Right renal pelvis (tissue), 4 donors: ENCODE measurements around the gene SIN3A. TPM values are rescaled to one million over a fixed set of nuclear protein-coding genes. Genes with fewer than 3 reads are reported as not detected.
A peak's percentile ranks its signal among the peaks of the same experiment; 100 is the strongest.
"Not testable (repeated sequence)": the region's sequence is repeated elsewhere in the genome, so short reads cannot be mapped to it uniquely, and the experiment has no call there.

Source experiments
- DNase-seq, 4 donors: peaks; one replicate each; pipeline ENCODE4 v3.0.0-alpha.2; 2013; ENCODE audit warnings: low read depth in 4 of 4, low spot score in 3 of 4, missing footprints in 1 of 4
- polyA plus RNA-seq, 4 donors: library from polyadenylated mRNA; unstranded; fragments of 120-200 nt; gene quantifications; one replicate each; pipeline ENCODE4 v1.2.1, GENCODE V29; 2013; ENCODE audit not compliant: insufficient read length in 4 of 4

SIN3A gene
- polyA plus RNA-seq, 4 donors = 51.7 to 62.2 (median 60.4) TPM

GRCh38 chr15:75451202-75451673 lies 252 bp downstream of the SIN3A start:
- DNase-seq = no peak

- peak; percentile 89 to 93 (median 92) for DNase-seq
These were observed 936 bp downstream of the SIN3A start for GRCh38 chr15:75450307-75451201.

- no peak for DNase-seq
These were observed 1.7 kb downstream of the SIN3A start for GRCh38 chr15:75449585-75450306.

GRCh38 chr15:75448171-75448570 lies 3.3 kb downstream of the SIN3A start:
- not testable (repeated sequence) for DNase-seq

- no peak for DNase-seq
These were observed 5.3 kb downstream of the SIN3A start for GRCh38 chr15:75446151-75446550.

GRCh38 chr15:75445324-75445723 lies 6.2 kb downstream of the SIN3A start:
- DNase-seq = not testable (repeated sequence)

GRCh38 chr15:75443972-75444453 lies 7.5 kb downstream of the SIN3A start:
- not testable (repeated sequence) for DNase-seq

- no peak for DNase-seq
These were observed 13.8 kb downstream of the SIN3A start for GRCh38 chr15:75437721-75438120.

GRCh38 chr15:75436881-75437280 lies 14.6 kb downstream of the SIN3A start:
- DNase-seq = no peak

- DNase-seq = no peak
These were observed 19.8 kb downstream of the SIN3A start for GRCh38 chr15:75431682-75432081.

GRCh38 chr15:75431270-75431669 lies 20.2 kb downstream of the SIN3A start:
- no peak for DNase-seq

- no peak for DNase-seq
These were observed 21.2 kb downstream of the SIN3A start for GRCh38 chr15:75430259-75430658.

GRCh38 chr15:75428152-75428551 lies 23.3 kb downstream of the SIN3A start:
- no peak for DNase-seq

- no peak for DNase-seq
These were observed 25.5 kb downstream of the SIN3A start for GRCh38 chr15:75425966-75426500.

GRCh38 chr15:75422554-75422953 lies 28.9 kb downstream of the SIN3A start:
- no peak for DNase-seq

- DNase-seq = no peak
These were observed 30.8 kb downstream of the SIN3A start for GRCh38 chr15:75420698-75421097.

- no peak for DNase-seq
These were observed 34.9 kb downstream of the SIN3A start for GRCh38 chr15:75416584-75416983.

GRCh38 chr15:75410196-75410595 lies 41.3 kb downstream of the SIN3A start:
- no peak for DNase-seq

GRCh38 chr15:75407083-75407482 lies 44.4 kb downstream of the SIN3A start:
- no peak for DNase-seq

- DNase-seq = no peak
These were observed 47.6 kb downstream of the SIN3A start for GRCh38 chr15:75403892-75404291.

- DNase-seq = no peak
These were observed 54.0 kb downstream of the SIN3A start for GRCh38 chr15:75397494-75397893.
